Measurements from ENCODE around the gene FAM209B. TPM values are rescaled to one million over a fixed set of nuclear protein-coding genes. Genes with fewer than 3 reads are reported as not detected.

Gene FAM209B
- polyA plus RNA-seq, 4 donors = 0.27 to 1.9 (median 0.31) TPM; not detected in 1

Other genes with a start within 250 kb of the FAM209B start
- 10 to 100 TPM; 18.1 to 44.6 (median 21.7) TPM for gene FAM210B, start 174.3 kb upstream of the FAM209B start, polyA plus RNA-seq
- 10 to 100 TPM in 3 of 4 donors, 1 to 10 TPM in 1; 4.3 to 26.6 (median 13.6) TPM for gene AURKA, start 141.0 kb upstream of the FAM209B start, polyA plus RNA-seq
- 10 to 100 TPM in 2 of 4 donors, 1 to 10 TPM in 2; 9.2 to 28.2 (median 11.3) TPM for gene CSTF1, start 140.6 kb upstream of the FAM209B start, polyA plus RNA-seq
- gene CASS4, start 121.0 kb upstream of the FAM209B start, polyA plus RNA-seq = 1 to 10 TPM in 2 of 4 donors, under 1 TPM in 1, not detected in 1; 0.70 to 1.5 (median 1.1) TPM
- gene RTF2, start 64.6 kb upstream of the FAM209B start, polyA plus RNA-seq = 10 to 100 TPM; 70.2 to 83.5 (median 78.4) TPM
- under 1 TPM in 2 of 4 donors, not detected in 2; 0.22 to 0.32 TPM for gene FAM209A, start 8.5 kb upstream of the FAM209B start, polyA plus RNA-seq
- under 1 TPM in 2 of 4 donors, not detected in 2; 0.04 to 0.18 TPM for gene TFAP2C, start 96.1 kb downstream of the FAM209B start, polyA plus RNA-seq